LNCaP clone FGC (cell line): ENCODE results near the gene CUL4B.

Experiments
- DNase-seq: peaks from one replicate; pipeline ENCODE4 v3.0.0-alpha.2; 2011; ENCODE audit warnings: low read depth
- H3K4me3 ChIP-seq: 2 replicates; pipeline ENCODE4 v1.5.1; 2011; ENCODE audit warnings: mild to moderate bottlenecking, low read depth, low read length, control low read depth
- TF ChIP-seq, protein P1 (sequence below): IDR thresholded peaks from 2 replicates; pipeline ENCODE4 v1.5.1; 2012; ENCODE audit warnings: mild to moderate bottlenecking; ENCODE audit not compliant: control insufficient read depth, insufficient read depth; ENCODE audit errors: extremely low read depth

CUL4B gene

DNA sequence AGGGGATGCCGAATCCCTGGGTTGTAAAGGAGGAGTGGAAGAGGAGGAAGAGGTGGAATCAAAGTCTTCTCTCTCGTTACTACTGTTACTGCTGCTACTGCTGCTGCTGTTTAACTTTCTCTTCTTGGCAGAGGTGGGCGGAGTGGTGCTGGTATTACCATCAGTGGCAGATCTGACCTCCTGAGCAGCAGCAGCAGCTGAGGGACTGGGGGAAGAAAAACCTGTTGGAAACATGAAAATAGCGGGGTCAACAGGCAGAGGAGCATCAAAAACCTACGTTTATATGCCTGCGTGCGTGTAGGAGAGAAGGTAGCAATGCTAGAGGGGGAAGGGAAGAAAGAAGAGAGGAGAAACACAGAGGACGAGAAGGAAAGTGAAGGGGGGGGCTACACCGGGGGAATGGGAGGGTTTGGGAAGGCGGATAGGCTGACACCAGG, 339 bp downstream of the CUL4B start:
- peak overlapping the region; percentile 68 for H3K4me3 ChIP-seq
- TF ChIP-seq, protein P1, sequence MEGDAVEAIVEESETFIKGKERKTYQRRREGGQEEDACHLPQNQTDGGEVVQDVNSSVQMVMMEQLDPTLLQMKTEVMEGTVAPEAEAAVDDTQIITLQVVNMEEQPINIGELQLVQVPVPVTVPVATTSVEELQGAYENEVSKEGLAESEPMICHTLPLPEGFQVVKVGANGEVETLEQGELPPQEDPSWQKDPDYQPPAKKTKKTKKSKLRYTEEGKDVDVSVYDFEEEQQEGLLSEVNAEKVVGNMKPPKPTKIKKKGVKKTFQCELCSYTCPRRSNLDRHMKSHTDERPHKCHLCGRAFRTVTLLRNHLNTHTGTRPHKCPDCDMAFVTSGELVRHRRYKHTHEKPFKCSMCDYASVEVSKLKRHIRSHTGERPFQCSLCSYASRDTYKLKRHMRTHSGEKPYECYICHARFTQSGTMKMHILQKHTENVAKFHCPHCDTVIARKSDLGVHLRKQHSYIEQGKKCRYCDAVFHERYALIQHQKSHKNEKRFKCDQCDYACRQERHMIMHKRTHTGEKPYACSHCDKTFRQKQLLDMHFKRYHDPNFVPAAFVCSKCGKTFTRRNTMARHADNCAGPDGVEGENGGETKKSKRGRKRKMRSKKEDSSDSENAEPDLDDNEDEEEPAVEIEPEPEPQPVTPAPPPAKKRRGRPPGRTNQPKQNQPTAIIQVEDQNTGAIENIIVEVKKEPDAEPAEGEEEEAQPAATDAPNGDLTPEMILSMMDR = no peak
- DNase-seq = no peak

DNA sequence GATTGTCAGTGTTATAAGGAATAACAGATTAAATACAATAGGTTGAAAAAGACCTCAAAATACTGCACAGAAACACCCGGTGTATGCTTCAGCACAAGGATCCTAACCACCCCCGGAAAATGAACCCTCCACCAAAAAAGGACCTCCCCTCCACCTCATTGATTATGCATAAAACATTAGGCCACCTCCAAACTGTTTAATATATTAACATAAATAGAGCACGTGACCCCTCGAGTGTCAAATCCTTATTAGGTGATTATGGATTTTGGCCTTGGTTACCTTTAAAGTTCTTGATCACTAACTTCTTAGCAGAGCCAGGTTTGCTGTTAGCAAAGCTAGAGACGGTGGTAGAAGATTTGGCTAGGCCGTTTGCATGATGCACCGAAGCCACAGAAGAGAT, 958 bp downstream of the CUL4B start:
- peak overlapping the region; percentile 68 for H3K4me3 ChIP-seq
- TF ChIP-seq, protein P1 = no peak
- no peak for DNase-seq

DNA sequence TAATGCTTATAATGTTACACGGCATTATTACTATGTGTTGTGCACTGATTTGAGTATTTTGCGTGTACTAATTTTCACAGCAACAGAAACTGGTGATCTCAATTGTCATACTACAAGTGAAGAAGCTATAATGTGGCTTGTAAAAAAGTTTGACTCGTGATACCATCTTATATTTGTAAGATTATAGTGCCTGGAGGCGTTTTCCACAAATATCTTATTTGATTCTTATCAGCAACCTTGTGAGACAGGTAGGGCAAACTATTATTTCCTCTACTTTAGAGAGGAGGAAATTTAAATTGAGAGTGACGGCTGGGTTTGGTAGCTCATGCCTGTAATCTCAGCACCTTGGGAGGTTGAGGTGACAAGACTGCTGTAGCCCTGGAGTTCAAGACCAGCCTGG, 4.5 kb downstream of the CUL4B start:
- H3K4me3 ChIP-seq = peak overlapping the region; percentile 14; the same call in 1 of the 2 replicates
- DNase-seq = peak; percentile 81
- TF ChIP-seq, protein P1 = no peak

DNA sequence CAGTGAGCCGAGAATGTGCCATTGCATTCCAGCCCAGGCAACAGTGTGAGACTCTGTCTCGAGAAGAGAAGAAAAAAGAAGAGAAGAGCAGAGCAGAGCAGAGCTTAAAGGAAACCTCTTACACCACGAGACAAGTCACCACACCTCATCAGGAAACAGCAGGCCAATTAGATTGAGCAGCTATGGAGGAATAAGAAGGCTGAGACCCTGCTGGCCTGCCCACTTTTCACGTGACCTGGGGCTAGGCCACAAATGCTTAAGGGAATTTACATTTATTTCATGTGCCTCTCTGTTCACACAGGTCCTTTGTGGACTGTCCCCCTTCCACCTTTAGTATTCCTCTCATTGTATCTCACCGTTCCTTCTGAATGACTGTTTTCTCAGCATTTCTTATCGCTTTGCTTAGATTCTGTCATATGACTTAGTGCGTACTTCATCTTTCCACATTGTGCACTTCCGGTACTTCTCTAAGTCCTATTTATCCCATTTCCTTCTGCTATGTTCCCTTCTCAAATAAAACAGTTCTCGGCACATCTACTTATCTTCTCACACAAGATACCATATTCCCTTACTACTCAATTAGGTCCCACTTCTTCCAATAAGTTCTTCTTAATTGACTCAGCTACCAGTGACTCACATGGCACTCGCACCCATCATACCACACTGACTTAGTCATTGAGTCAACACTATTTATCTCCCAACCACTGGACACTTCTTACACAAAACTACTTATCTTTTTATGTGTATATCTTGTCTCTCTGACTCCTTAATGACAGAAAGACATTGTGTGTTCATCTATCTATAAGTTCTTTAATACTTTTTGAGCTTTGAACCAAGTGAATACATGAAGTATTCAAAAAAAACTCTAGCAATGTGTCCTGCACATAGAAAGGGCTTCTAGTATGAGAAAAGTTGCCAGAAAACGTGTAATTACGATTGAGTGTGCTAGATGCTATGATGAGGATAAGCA, 11.0 kb downstream of the CUL4B start:
- DNase-seq = peak; percentile 35
- TF ChIP-seq, protein P1 = no peak
- no peak overlapping the region for H3K4me3 ChIP-seq

DNA sequence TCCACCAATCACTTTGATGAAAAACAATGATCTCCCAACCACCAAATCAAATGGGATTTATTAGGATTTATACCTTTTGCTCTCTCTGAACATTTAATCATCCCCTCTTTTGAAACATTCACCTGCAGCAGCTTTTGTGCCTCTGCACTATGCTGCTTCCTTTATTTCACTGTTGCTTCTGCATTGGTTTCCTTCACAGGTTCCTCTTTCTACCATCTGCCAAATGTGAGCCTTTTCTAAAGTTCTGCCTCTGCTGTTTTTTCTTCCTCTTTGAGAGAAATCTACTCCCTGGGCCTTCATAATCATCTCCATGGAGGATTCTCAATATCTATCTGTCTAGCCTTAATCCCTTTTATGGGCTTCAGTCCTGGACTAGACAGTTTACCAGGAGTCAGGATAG, 24.7 kb downstream of the CUL4B start:
- no peak overlapping the region for H3K4me3 ChIP-seq
- TF ChIP-seq, protein P1 = no peak
- no peak for DNase-seq

DNA sequence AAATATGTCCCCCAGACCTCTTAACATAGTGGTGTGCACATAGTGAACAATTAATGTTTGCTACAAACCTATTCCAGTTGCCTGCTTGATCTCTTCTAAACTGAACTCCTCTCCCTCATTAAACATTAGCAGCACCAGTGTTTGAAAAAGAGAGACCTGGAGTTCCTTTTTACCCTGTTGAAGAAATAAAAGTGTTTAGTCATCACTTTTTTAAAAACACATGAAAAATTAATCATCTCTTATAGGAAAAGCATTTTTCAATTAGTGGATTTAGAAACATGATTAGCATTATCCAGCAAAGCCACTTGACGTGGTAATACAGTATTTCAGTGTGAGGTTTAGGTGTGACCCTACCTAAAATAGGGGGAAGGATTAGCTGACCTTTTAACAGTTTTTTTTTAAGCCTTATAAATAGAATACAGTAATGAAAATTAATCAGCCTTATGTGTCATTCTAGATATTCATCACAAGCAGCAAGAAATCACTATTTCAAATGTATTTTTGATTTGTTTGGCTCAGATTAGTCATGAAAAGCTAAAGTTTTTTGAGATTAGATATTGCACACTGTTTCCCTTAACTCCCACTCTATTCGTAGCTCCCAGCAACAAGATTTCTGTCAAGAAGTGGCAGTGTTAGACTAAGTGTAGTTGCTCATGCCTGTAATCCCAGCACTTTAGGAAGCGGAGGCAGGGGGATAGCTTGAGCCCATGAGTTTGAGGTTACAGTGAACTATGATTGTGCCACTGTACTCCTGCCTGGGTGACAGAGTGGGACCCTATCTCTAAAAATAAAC, 26.2 kb downstream of the CUL4B start:
- TF ChIP-seq, protein P1 = no peak
- H3K4me3 ChIP-seq = no peak overlapping the region
- no peak for DNase-seq
